IMR-90 (cell line): Measurements from ENCODE around the gene ZNF362.

Experiments
- CTCF ChIP-seq: conservative IDR thresholded peaks from 2 replicates; pipeline ENCODE4 v1.5.1; 2012; ENCODE audit warnings: mild to moderate bottlenecking, low read depth, low read length, improper control_type of control experiment
- MXI1 ChIP-seq: IDR thresholded peaks from 2 replicates; pipeline ENCODE4 v1.6.1; 2012; ENCODE audit warnings: low read depth, mild to moderate bottlenecking, low read length, moderate library complexity, borderline replicate concordance
- POLR2A ChIP-seq: IDR thresholded peaks from 2 replicates; pipeline ENCODE4 v1.6.1; 2012; ENCODE audit warnings: mild to moderate bottlenecking, low read depth, low read length
- RFX5 ChIP-seq: IDR thresholded peaks from 2 replicates; pipeline ENCODE4 v1.8.0; 2012; ENCODE audit warnings: low read depth, mild to moderate bottlenecking, low read length, moderate library complexity
- SMC3 ChIP-seq: fragments of 150-350 bp; IDR thresholded peaks from 2 replicates; pipeline ENCODE4 v1.6.1; 2016; ENCODE audit warnings: low read depth, mild to moderate bottlenecking, antibody characterized with exemption, low read length, moderate library complexity

DNA sequence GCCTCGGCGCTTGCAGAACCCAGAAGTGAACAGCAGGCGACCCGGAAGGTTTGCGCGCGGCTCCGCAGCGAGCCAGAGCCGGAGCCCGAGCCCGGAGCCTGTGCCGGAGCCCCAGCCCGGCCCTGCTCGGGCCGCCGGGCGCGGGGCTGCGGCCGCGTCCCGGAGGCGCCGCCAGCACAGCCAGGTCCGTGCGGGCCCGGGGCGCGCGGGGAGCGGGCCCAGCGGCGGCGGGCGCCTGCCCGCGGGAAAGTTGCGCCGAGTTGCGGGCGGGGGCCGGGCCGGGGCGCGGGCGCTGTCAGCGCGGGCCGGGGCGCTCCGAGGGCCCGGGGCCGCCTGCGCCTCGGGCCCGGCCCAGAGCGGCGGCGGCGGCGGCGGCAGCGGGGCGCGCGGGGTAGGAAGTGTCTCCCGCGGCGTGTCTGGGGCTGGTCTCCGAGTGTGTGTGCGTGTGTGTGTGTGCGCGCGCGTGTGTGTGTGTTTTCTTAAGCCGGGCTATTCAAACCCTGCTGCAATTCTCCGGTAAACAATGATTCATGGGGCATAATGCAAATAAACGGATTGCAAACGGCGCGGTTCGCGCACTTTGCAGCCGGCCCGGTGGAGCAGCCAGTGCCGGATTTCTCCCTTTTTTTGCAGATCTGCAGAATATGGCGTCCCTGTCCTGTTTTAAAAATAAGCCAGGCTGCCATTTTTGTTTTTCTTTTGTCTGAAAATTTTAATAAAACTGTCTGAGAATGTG is at the start of gene ZNF362:
- TF ChIP-seq CTCF, result 0 out of 2 replicates have a peak, but pooled peaks have one; percentile 10
- TF ChIP-seq POLR2A, result no peak
- TF ChIP-seq RFX5, result no peak
- TF ChIP-seq SMC3, result no peak
- 0 out of 2 replicates have a peak, but pooled peaks have one; percentile 29 for TF ChIP-seq MXI1
